TTC549 (cell line): Measurements from ENCODE around the gene AAK1.
"Not testable (repeated sequence)": the region's sequence is repeated elsewhere in the genome, so short reads cannot be mapped to it uniquely, and the experiment has no call there.

Experiments
- FAIRE-seq: peaks from 2 replicates; lab custom pipeline; 2012; peaks lifted over from hg19 to GRCh38; lab: Jason Lieb, UNC

AAK1 gene

GRCh38 chr2:69659941-69660483, 16.5 kb upstream of the AAK1 start:
- no peak for FAIRE-seq

DNA sequence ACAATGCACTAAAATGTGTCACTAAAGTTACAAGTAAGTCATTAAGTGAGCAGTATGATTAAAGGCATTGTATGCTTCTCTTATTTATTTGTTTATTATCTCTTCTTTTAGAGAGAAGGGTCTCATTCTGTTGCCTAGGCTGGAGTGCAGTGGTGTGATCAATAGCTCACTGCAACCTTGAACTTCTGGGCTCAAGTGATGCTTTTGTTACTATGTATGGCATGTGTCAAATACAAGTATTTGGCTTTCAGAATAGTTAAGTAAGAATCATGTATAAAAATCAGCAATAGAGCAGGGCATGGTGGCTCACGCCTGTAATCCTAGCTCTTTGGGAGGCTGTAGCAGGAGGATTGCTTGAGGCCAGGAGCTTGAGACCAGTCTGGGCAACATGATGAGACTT, 15.8 kb upstream of the AAK1 start:
- FAIRE-seq = no peak

GRCh38 chr2:69652206-69652605, 8.7 kb upstream of the AAK1 start:
- FAIRE-seq = no peak

- FAIRE-seq = not testable (repeated sequence)
These were observed 3.7 kb upstream of the AAK1 start for GRCh38 chr2:69647196-69647595.

DNA sequence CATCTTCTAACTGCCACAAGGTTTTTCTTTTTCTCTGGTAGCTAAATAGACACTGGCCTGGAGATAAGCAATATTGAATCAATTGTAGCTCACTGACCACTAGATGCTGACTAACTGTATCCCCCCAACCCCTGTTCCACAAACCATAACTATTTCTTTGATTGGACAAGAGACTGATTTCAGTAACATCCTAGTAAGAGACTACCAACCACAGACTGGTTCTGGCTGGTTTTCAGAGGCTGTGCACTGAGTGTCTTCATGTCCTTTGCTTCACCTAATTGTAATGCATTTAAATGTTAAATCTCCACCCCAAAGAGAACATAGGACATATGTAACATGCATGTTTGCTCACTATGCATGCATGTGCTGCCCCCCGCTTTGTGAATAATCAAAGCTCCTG, 3.2 kb upstream of the AAK1 start:
- FAIRE-seq = no peak

DNA sequence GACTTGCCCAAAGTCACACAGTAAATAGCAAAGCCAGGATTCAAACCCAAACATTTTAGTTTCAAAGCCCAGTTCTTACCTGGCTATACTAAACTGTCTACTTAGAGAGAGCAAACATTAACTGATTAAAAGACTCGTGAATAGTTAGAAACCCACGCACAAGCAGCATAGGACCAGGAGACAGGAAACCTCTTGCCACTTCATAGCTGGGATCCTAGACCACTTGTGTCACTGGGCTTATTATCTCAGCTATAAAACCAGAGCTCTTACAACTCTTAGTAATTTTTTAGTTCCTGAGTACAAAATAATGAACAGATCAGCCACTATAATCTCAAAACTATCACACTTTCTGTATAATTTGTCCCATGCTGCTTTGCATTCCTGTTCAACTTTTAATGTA, 2.4 kb upstream of the AAK1 start:
- FAIRE-seq = no peak

DNA sequence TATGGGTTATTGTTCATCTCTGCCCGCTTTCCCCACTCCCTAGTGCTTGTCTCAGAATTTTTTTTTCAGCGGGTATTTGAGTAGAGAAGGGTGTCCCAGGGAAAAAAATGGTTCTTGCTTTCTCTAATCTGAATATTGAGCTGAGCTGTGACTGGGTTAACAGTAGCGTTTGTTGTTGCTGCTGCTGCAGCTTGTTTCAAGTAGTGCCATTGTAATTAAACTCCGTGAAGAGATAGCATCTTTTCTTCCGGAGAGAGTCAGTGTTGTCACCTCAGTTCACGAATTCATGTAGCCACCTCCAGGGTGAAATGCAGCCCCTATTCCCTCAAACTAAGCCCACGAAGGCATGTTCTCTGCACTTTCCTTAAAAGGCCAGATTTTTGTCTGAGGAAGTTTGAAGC, 1.5 kb upstream of the AAK1 start:
- no peak for FAIRE-seq

GRCh38 chr2:69644506-69644979, 1.0 kb upstream of the AAK1 start:
- FAIRE-seq = no peak

DNA sequence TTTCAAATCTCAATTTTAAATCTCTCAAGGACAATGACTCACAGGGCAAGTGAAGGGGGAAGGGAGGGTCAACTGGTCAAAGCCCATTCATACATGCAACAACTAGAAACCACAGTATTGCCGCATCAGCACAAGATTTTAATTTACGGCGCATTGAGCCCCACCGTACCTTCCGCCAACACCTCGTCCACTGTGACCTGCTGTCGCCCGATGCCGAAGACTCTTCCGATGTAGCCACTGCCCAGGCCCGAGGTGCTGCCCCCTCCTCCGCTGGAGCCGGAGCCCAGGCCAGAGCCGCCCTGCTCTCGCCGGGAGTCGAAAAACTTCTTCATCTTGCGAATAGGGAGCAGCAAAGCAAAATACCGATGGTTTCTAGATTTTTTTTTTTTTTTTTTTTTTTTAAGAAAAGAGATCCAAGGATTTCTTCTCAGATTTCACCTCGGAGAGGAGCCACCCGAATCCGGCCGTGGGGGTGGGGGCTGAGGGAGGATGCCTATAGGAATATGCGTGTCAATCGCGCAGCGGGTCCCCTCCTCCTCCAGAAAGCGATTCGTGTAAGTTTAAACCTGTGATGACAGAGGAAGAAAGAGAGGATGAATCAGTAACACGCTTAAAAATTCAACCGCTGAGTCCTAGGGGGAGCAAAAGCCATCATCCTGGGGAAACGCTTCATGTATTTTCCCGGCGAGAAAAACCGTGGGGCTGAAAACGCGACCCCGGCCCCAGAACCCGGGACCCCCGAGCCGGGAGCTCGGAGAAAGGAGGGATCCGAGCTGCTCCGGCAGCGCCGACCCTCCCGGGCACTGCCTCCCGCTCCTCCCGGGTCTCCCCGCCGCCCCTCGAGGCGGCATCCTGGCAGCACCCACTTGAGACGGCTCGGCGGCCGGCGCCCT, 584 bp downstream of the AAK1 start:
- FAIRE-seq = no peak

DNA sequence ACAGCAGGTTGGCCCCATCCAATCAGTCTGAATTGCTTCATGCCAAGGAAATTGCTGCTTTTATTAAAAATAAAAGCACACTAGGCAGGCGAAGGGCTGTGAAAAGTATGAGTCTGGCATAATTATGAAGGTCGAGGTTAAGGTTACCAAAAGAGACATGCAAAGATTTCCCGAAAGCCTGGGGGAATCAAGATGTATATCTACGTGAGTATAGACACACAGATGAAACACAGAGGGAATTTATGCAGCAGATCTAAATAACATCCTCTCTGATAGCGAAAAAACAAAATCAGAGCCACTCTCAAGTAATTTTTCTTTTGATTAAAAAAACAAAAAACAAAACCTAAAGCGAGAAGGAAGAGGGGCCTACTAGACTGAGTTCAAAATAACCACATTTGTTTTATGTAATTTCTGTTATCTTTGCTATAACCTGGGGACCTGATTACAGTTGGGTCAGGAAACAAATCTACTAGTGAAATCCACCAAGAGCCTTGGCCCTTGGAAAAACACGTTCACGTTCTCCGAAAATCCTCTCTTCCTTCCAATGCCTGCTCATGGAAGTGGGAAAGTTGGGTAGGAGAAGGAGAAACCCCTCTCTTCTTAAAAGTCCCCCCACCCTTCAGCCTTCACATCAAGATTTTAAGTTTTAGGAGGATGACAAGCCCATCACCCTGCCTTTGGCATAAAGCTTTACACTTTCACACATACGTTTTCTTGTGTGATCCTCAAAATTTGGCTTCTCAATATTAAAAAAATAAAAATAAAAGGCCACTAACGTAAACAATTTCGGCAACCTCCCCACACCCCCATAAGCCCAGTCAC, 1.4 kb downstream of the AAK1 start:
- no peak for FAIRE-seq

- no peak for FAIRE-seq
These were observed 2.1 kb downstream of the AAK1 start for GRCh38 chr2:69641471-69641870.

- no peak for FAIRE-seq
These were observed 4.3 kb downstream of the AAK1 start for GRCh38 chr2:69639266-69639665.

- FAIRE-seq = no peak
These were observed 4.9 kb downstream of the AAK1 start for GRCh38 chr2:69638630-69639029.

GRCh38 chr2:69637923-69638322, 5.6 kb downstream of the AAK1 start:
- no peak for FAIRE-seq

- no peak for FAIRE-seq
These were observed 7.1 kb downstream of the AAK1 start for GRCh38 chr2:69636395-69636794.

GRCh38 chr2:69635432-69635831, 8.1 kb downstream of the AAK1 start:
- FAIRE-seq = no peak

GRCh38 chr2:69634196-69634821, 9.2 kb downstream of the AAK1 start:
- no peak for FAIRE-seq

- FAIRE-seq = no peak
These were observed 12.1 kb downstream of the AAK1 start for GRCh38 chr2:69631402-69631801.

DNA sequence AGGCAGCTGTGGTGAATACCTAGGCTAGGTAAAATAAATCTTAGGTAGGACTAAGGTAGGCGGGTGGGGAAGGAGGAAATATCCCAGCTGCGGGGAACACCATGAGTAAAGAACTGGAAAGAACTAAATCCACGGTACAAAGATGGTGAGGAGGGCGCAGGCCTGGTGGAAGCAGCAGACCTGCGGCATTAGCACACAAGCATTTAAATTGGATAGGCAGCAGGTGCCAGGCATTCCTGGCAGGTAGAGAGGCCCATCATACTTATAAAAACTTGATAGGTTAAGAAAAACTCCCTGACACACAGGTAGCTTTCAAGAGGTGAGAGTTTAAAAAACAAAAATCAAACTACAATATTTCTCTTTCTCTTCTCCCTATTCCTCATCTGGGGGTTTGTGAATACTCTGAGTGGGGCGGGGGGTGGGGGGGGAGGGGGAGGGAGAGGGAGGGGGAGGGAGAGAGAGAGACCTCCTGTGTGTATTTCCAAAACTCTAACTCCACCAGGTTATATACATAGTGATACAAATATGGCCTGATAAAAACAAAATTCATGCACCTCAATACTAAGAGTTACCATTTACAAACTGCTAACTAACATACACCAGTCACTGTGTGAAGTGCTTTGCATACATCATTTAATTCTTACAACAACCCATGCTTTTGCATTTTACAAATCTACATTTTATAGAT, 13.5 kb downstream of the AAK1 start:
- FAIRE-seq = no peak

- FAIRE-seq = no peak
These were observed 15.1 kb downstream of the AAK1 start for GRCh38 chr2:69628325-69629021.

DNA sequence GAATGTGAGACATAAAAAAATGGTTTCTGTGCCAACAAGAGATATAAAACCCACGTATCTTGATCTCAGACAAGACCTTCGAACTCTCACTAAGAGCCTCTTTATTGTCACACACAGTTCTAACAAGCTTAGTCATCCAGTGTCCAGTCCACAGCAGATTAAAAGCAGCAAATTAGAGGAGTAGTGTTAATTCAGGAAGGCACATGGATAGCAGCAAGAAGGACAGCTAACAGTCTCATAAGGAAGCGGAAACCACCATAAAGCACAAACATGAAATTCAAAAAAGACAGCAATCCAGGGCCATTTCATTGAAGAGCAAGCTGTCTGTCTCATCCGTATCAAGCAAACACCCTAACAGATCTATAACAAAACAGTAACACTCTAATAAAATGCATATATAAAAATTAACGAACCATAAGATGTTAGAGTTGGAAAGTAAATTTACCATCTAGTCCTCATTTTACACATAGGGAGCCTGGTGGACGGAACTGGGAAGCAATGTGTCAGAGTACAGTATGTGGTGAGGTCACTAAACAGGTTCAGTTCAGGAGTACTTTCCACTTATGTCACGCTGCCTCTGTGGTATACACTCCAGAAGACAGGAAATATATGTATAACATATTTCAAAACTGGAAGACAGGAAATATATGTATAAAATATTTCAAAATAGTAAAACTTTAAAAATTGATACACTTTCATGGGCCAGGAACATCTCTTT, 18.3 kb downstream of the AAK1 start:
- FAIRE-seq = no peak
